ENCODE data around the gene BACH2.
"Not testable (repeated sequence)": the region's sequence is repeated elsewhere in the genome, so short reads cannot be mapped to it uniquely, and the experiment has no call there.

The BACH2 gene

DNA sequence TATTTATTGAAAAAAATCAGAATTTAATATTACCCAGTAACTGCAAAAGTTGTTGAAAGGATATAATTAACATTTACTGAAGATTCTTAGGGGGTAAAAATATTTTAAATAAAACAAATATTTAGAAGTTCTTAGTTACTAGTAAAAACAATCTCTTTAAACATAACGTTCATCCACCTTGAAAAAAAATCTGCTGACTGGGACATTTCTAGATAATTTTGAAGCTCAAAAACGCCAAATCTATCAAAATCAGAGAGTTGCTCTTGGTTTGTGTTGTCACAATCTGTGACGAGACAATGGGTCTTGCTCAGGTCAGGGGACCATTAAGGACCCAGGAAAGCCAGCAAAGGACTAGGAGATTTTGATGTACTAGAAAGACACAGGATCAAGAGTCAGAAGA, 177.0 kb downstream of the BACH2 start:
- Histone ChIP-seq H3K27ac (no peak overlapping the region), H3K4me3 (ENCODE audit: low read depth, low read length) (no peak overlapping the region), H3K9me3 (ENCODE audit: control insufficient read depth, low read length) (no peaks in the 10 kb centered on the region), H3K4me2 (ENCODE audit: low read length) (no peak overlapping the region), H3K4me1 (no peaks in the 10 kb centered on the region), H3K79me2 (no peaks in the 10 kb centered on the region), H3K36me3 (ENCODE audit: control insufficient read depth, insufficient read depth, low read length) (no peaks in the 10 kb centered on the region), H3K27me3 (ENCODE audit: control insufficient read depth, insufficient read depth, low read length) (no peaks in the 10 kb centered on the region), H2AFZ (no peak overlapping the region), H3K9ac (no peak overlapping the region)
- TF ChIP-seq, protein P1, sequence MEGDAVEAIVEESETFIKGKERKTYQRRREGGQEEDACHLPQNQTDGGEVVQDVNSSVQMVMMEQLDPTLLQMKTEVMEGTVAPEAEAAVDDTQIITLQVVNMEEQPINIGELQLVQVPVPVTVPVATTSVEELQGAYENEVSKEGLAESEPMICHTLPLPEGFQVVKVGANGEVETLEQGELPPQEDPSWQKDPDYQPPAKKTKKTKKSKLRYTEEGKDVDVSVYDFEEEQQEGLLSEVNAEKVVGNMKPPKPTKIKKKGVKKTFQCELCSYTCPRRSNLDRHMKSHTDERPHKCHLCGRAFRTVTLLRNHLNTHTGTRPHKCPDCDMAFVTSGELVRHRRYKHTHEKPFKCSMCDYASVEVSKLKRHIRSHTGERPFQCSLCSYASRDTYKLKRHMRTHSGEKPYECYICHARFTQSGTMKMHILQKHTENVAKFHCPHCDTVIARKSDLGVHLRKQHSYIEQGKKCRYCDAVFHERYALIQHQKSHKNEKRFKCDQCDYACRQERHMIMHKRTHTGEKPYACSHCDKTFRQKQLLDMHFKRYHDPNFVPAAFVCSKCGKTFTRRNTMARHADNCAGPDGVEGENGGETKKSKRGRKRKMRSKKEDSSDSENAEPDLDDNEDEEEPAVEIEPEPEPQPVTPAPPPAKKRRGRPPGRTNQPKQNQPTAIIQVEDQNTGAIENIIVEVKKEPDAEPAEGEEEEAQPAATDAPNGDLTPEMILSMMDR (IDR thresholded peaks at IDR 0.05), result no peak

DNA sequence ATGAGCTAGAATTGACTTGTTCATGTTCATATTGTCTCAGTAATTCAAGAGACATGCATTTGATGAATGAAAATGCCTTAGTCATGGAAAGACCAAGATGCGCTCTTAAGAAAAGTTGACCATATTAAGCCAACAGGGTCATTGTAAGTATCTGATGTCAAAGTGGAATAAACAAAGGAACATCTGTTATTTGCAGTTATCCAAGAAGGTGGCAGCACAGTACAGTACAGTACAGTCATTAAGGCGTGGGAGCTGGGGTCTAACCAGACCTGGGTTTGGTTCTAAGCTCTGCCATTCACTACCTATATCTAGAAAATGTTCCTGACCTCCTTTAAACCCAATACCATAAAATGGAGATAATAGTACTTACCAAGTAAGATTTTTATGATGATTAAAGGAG, 178.1 kb downstream of the BACH2 start:
- Histone ChIP-seq H3K79me2 (no peaks in the 10 kb centered on the region), H3K27ac (no peak overlapping the region), H3K4me1 (no peaks in the 10 kb centered on the region), H3K4me2 (ENCODE audit: low read length) (no peak overlapping the region), H3K36me3 (ENCODE audit: control insufficient read depth, insufficient read depth, low read length) (no peaks in the 10 kb centered on the region), H3K9me3 (ENCODE audit: control insufficient read depth, low read length) (no peaks in the 10 kb centered on the region), H3K9ac (no peak overlapping the region), H3K4me3 (ENCODE audit: low read depth, low read length) (no peak overlapping the region), H3K27me3 (ENCODE audit: control insufficient read depth, insufficient read depth, low read length) (no peaks in the 10 kb centered on the region), H2AFZ (no peak overlapping the region)
- TF ChIP-seq, protein P1 (IDR thresholded peaks at IDR 0.05), result no peak

DNA sequence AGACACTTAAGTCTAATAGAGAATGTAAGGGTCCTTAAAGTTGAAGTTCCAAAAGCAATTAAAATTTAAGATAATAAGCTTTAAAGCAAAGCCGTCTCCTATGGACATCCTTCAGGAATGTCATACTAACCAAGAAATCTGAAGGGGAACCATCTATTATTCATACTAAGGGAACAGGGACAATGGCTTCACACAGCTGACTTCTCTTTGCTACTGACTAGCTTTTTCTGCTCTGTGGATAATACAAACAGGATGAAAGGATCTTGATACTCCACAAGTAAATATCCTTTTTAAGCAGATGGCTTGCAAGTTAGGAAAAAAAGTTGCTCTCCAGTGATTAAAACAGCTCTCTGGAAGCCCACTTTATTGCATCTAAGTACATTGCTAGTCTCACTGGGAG, 178.6 kb downstream of the BACH2 start:
- peaks cover 2% of the 10 kb centered on the region for H3K9me3 ChIP-seq (ENCODE audit: control insufficient read depth, low read length)
- no peaks in the 10 kb centered on the region for H3K79me2 ChIP-seq
- H2AFZ ChIP-seq, result no peak overlapping the region
- H3K9ac ChIP-seq, result no peak overlapping the region
- no peak overlapping the region for H3K4me3 ChIP-seq (ENCODE audit: low read depth, low read length)
- H3K4me1 ChIP-seq, result no peaks in the 10 kb centered on the region
- no peak overlapping the region for H3K4me2 ChIP-seq (ENCODE audit: low read length)
- TF ChIP-seq, protein P1 (IDR thresholded peaks at IDR 0.05), result no peak
- no peaks in the 10 kb centered on the region for H3K36me3 ChIP-seq (ENCODE audit: control insufficient read depth, insufficient read depth, low read length)
- no peaks in the 10 kb centered on the region for H3K27me3 ChIP-seq (ENCODE audit: control insufficient read depth, insufficient read depth, low read length)
- no peak overlapping the region for H3K27ac ChIP-seq

DNA sequence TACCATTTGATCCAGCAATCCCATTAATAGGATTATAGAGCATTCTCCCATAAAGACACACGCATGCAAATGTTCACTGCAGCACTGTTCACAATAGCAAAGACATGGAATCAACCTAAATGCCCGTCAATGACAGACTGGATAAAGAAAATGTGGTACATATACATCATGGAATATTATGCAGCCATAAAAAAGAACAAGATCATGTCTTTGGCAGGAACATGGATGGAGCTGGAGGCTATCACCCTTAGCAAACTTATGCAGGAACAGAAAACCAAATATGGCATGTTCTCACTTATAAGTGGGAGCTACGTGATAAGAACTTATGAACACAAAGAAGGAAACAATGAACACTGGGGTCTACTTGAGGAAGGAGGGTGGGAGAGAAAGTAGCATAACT, 180.5 kb downstream of the BACH2 start:
- H3K79me2 ChIP-seq; H3K4me1 ChIP-seq; H3K27ac ChIP-seq; H3K4me3 ChIP-seq (ENCODE audit: low read depth, low read length); H3K36me3 ChIP-seq (ENCODE audit: control insufficient read depth, insufficient read depth, low read length); H3K9ac ChIP-seq; H3K27me3 ChIP-seq (ENCODE audit: control insufficient read depth, insufficient read depth, low read length); H3K4me2 ChIP-seq (ENCODE audit: low read length); H3K9me3 ChIP-seq (ENCODE audit: control insufficient read depth, low read length); H2AFZ ChIP-seq: not testable (repeated sequence)

DNA sequence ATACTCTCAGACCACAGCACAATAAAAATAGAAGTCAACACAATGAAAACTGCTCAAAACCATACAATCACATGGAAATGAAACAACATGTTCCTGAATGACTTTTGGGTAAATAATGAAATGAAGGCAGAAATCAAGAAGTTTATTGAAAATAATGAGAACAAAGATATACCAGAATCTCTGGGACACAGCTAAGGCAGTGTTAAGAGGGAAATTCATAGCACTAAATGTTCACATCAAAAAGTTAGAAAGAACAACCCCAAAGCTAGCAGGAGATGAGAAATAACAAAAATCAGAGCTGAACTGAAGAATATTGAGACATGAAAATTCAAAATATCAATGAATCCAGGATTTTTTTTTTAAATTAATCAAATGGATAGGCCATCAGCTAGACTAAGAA, 183.3 kb downstream of the BACH2 start:
- H3K27ac ChIP-seq, result no peak overlapping the region
- H3K4me3 ChIP-seq (ENCODE audit: low read depth, low read length), result no peak overlapping the region
- TF ChIP-seq, protein P1 (IDR thresholded peaks at IDR 0.05), result no peak
- no peaks in the 10 kb centered on the region for H3K79me2 ChIP-seq
- no peak overlapping the region for H3K4me2 ChIP-seq (ENCODE audit: low read length)
- no peaks in the 10 kb centered on the region for H3K27me3 ChIP-seq (ENCODE audit: control insufficient read depth, insufficient read depth, low read length)
- no peaks in the 10 kb centered on the region for H3K36me3 ChIP-seq (ENCODE audit: control insufficient read depth, insufficient read depth, low read length)
- H3K4me1 ChIP-seq, result no peaks in the 10 kb centered on the region
- no peak overlapping the region for H2AFZ ChIP-seq
- peaks cover 2% of the 10 kb centered on the region for H3K9me3 ChIP-seq (ENCODE audit: control insufficient read depth, low read length)
- no peak overlapping the region for H3K9ac ChIP-seq

Data from parathyroid adenoma (tissue), 2 donors.